ENCODE measurements around the gene OPRM1.

Gene OPRM1

DNA sequence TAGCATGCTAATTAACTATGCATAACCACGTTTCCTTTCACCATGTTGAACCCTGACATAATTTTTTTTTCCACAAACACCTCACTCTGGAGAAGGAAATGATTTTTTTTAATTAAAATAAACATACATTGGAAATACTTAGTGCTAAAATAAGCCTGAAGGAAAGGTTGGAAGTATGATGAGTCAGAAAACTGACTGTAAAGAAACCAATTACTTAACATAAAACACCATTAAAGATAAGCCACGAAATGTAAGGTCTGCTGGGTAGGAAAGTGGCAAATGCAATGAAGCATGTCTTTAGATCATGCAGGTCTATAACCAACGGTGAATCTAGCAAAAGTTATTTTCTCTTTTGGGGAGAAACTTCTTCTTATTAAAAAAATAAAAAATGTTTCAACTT, 47.5 kb downstream of the OPRM1 start:
- no peak for DNase-seq (ENCODE audit: low read depth)

DNA sequence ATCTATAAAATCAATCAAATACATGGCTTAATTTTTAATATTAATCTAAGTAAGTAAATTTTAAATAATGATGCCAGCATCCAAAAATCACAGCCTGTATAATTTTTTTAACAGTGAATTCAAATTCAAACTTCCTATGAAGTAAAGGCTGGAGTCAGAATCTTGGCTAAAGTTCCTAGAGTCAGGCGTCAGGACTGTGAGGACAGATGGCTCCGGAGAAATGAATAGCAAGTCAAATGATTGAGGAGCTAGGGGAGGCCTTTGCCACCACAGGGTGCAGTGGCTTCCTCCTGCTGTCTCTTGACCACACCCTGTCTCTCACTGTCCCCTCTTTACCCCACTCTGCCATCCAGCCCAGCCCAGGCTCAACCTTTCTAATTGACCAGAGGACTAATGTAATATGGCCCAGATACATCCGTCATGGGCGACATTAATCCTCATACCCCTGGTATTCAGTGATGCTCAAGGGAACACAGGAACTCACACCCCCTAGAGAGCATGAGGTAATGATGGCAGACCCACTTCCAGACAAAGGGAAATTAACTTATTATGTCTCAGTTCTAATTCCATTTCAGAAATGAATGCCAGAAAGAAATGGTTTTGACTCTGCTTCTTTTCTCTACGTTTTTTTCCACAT, 53.4 kb downstream of the OPRM1 start:
- no peak for DNase-seq (ENCODE audit: low read depth)

DNA sequence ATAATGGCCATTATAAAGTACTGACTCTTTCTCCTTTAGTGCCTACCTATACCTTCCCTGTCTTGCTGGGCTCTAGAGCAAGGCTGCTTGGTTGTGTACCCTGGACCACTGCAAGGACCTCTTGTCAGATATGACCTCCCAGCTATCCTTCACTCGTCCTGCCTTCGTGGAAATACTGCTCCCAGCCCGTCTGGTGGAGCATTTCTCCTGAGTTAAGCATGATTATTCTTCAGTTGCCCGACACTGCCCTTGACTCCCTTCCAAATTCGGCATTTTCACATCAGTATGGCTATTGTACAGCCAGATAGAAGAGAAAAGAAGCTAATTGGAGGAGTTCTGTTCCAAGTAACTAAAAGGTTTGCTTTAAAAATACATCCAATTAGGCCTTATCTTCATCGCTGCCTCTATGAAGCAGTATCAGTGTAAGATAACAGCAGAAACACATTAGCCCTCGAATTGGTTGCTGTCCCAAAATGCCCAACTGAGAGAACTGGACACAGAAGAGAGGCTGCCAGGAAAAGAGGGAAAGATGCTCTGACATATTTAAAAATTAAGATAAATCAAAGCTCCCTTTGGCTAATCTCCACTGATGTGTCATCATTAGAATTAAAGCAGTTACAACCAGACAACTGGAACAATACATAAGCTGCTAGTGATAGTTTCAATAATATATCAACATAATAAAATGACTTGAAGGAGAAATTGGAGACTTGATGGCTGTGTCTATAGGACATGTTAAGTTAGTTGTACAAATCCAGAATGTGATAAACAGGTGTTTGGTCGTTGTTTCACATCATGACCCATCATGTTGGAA, 54.4 kb downstream of the OPRM1 start:
- DNase-seq (ENCODE audit: low read depth) = no peak

DNA sequence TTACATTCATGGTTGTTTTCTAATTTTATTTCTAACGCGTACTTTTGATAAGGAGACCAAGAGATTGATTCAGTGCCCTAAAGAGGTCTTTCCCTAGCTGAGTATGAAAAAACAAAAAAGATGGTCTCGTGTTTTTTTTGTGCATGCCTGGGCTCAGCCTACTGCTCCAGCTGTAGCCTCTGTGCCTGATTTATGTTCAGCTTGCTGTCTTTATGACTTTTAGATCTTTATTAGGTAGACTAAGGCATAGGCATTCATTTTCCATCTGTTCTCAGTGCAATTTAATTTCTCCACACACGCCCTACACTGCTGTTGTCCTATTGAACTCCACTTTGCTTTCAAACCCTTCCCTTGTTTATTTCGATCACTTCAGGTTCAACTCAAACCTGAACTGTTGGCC, 56.5 kb downstream of the OPRM1 start:
- no peak for DNase-seq (ENCODE audit: low read depth)

DNA sequence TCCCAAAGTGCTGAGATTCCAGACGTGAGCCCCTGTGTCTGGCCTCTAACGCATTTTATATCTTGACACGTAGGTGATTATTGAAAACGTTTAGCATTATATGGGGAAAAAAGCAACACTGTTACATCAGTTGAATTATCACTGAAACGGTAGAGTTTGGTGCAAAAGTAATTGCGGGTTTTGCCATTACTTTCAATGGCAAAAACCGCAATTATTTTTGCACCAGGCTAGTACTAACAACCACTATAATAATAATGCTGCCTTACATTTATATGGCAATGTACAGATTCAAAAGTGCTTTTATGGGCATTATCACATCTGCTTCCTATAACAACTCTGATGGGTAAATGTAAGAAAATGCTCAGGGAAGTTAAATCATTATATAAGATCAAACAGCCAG, 57.3 kb downstream of the OPRM1 start:
- DNase-seq (ENCODE audit: low read depth) = no peak

DNA sequence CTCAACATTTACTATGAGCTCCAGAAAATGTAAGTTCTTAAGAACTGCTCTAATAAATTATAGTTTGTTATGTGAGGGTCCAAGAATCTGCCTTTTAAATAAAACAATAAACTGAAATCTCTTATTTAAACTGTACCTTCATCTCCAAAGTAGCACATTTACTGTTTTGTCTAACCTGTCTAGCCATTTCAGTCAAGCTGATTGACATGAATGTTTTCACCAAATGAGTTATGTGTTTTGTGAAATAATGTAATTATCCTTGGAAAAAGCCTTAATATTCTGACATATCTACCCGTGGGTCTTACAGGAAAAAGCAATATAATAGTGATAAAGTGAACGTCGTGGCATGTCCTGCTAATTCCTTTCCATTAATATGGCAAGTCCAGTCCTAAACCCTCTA, 57.8 kb downstream of the OPRM1 start:
- DNase-seq (ENCODE audit: low read depth) = no peak

DNA sequence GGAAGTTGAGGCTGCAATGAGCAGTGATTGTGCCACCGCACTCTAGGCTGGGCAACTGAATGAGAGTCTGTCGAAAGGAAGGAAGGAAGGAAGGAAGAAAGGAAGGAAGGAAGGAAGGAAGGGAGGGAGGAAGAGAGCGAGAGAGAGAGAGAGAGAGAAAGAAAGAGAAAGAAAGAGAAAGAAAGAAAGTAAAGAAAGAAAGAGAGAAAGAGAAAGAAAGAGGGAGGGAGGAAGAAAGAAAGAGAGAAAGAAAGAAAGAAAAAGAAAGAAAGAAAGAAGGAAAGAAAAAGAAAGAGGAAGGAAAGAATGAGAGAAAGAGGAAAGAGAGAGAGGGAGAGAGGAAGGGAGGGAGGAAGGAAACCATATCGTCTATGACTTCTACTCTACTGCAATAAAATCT, 60.2 kb downstream of the OPRM1 start:
- no peak for DNase-seq (ENCODE audit: low read depth)

DNA sequence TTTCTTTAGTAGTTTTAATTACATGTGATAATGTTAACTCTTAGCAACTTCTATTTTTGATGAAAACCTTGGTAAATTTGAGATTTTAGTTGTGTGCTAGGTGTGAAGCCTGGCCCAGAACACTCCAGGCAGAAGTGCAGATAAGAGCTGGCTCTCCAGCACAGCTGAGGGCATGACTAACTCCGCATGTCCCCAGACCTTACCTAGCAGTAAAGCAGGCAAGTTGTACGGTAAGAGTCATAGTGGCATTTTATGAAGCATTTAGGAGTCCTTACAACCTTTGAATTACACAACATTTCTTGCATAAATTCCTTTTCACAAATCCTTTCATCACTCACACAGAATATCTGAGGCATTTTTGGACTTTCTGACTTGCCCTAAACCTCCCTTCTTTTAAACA, 67.2 kb downstream of the OPRM1 start:
- DNase-seq (ENCODE audit: low read depth) = no peak

DNA sequence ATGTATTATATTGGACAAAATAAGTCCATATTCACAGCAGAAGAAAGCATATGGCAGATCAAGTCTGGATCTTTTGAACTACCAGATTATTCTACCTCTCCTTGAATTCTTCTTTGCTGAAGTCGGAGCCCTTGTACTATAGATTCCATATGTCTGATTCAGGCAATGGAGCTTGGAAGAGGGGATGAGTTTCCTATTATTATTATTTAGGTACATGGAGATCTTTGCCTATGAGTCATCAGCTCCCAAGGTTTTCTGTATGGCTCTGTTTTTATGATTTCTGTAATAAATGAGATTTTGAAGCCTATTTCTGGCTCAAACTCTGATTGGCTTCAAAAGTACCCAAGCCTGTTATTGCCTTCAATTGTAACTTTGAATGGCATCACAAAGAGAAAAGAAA, 72.0 kb downstream of the OPRM1 start:
- no peak for DNase-seq (ENCODE audit: low read depth)

DNA sequence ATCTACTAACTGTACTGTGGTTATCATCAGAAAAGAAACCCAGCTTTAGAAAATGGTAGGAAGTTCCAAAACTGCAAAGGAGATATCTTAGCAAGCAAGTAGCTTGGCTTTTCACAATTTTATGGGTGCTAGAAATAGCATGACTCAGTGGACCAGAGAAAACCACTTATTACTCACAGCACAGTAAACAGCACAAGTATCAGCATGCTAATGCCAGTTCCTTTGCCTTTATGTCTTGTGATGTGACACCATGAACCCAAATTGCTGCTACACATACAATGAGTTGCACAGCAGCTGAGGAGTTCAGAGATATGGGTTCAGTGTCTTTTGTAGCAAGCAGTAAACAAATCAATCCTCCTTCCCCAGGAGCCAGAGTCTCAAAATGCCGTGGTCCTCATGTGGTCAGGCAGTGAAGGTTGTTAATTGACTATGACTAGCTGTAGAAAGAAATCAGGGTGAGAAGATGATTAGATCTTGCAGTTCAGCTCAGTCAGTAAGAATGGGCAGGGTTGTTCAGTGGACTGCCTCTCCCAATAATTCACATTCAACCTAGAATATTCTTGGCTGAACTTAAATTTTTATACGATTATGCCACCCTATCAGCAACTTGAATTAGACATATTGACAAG, 73.3 kb downstream of the OPRM1 start:
- DNase-seq (ENCODE audit: low read depth) = no peak

DNA sequence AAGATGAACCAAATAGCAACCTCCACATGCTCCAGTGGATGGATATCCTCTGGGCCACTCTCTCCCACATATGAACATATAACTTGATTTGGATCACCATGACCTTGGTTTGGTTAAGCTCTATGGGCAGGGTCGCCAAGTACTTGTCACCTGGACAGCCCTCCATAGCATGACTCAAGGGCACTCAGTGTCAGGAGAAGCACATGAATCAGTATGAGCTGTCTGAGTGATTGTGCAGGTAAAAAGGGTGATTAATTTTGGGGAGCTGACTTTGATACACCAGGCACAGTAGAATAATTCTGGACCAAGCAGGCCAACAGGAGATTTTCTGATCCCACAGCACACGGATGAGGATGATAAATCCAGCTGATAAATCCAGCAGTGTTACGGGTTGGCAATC, 74.4 kb downstream of the OPRM1 start:
- no peak for DNase-seq (ENCODE audit: low read depth)

DNA sequence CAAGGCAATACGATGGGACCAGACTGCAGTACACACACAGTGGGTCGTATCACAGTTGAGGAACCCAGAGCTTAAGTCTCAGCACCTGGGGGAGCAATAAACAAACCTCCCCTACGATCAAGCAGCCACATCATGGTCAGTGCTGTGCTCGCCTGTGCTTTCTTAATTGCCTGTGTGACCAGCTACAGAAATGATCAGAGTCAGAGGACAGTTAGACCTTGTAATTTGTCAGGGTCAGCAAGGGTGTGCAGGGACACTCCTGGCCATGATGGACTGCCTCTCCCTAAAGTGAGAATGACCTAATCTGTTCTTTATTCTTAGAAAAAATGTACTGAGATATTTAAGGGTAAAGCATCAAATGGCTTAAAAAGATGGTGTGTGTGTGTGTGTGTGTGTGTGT, 78.4 kb downstream of the OPRM1 start:
- DNase-seq (ENCODE audit: low read depth) = no peak

DNA sequence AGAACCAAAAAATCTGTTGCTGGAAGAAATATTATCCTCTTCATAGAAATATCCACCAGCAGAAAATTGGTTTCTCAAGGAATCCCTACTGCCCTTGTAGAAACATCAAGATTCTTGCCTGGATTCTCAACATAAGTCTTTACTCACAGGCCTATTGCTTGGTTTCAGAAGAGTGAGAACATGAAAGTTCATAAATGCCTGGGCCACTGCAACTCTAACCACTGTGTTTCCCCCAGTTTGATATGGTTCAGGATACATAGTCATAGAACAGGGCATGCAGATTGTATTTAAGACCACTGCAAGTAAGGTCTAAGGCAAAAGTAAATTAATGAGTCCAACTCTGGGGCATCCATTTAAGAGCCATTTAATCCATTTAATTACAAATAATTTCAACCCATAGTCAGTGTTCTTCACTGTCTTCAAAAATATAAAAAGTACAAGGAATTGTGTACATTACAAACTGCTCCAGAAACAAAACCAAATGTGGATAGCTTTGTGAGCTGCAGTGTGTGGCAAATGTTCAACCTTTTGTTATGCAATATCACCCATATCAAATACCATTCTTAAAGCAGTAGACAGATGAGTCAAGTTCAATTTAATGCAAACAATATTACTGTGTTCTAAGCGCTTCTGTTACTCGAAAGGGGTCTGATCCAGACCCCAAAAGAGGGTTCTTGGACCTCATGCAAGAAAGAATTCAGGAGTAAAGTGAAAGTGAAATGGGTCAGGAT, 83.3 kb downstream of the OPRM1 start:
- no peak for DNase-seq (ENCODE audit: low read depth)

DNA sequence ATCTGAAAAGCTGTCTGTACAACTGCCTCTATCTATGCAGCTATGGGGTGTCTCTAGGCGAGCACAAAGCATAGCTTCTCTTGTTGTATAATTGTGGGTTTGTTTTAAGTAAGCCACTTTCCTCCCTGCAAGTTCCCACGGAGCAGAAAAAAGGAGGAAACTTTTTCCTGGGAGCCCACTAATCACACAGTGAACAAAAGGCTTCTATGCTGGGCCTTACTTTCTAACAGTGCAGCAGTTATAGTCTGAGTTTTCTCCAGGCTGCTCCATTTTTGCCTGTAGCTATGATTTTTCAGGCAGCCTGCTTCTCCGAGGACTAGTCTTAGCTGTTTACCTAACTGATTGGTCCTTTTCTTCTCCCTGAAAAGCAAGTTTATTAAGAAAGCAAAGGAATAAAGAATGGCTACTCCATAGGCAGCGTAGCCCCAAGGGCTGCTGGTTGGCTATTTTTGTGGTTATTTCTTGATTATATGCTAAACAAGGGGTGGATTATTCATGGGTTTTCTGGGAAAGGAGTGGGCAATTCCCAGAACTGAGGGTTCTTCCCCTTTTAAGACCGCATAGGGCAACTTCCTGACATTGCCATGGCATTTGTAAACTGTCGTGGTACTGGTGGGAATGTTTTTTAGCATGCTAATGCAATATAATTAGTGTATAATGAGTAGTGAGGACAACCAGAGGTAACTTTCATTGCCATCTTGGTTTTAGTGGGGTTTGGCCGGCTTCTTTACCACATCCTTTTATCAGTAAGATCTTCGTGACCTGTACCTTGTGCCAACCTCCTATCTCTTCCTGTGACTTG, 84.3 kb downstream of the OPRM1 start:
- no peak for DNase-seq (ENCODE audit: low read depth)

DNA sequence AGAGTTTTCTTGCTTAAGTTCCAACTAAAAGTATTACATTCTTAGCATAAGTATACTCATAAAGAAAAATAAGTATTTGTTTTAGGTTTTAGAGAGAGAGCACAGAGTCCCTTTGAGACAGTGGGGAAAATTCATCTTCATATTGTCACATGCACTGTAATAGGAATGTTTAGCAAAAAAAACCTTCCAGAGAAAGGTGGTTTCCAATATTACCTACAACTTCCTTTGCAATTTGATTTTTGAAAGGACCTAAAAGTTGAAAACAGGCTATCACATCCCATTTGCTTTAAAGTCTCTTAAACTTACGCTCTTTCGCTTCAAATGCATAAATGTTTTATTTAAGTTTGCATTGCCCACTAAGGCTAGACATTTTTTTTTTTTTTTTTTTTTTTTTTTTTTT, 86.4 kb downstream of the OPRM1 start:
- no peak for DNase-seq (ENCODE audit: low read depth)

DNA sequence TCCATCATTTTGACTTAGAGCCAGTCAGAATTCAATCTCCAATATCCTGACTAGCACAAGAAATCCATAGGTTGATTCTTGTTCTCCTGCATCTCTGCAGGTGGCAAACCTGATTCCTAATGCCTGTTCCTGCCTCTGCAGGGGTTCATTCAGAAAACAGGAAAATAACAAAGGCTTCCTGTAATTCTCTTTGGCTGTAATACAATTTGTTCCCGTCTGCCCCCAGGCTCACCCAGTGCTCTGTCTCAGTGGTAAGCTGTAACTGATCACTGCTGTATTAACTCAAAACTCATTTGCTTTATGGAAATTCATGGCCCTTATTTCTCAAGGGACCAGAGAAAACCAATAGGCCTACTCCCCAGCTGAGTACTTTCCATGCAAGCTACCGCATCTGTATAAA, 88.6 kb downstream of the OPRM1 start:
- DNase-seq (ENCODE audit: low read depth) = no peak

DNA sequence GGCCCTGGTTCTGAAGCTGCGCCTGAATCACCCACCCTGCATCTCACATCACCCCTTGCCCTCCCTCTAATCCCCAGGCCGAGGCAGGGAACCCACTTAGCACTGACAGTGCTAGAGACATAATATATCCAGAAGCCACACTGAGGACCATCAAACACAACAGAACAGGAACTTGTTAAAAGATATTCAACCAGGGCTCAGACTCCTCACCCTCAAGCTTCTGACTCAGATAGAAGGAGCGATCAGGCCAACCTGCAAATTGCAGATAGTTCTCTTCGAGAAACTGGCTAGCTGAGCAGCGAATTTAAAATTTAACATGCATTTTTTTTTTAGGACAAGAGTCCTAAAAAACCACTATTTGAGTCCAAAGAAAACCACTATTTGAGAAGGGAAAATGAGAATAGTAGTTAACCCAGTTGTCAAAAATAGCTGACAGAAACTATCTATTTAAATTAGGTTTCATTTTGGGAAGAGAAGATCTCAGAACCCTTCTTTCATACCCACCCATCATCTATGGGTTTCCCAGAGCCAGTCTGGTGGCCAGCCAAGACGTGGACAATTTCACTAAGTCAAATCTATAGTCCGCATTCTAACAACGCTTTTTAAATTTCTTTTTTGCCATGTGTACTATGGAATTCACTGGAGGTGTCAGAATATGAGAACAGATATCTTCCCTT, 95.6 kb downstream of the OPRM1 start:
- DNase-seq (ENCODE audit: low read depth) = no peak

DNA sequence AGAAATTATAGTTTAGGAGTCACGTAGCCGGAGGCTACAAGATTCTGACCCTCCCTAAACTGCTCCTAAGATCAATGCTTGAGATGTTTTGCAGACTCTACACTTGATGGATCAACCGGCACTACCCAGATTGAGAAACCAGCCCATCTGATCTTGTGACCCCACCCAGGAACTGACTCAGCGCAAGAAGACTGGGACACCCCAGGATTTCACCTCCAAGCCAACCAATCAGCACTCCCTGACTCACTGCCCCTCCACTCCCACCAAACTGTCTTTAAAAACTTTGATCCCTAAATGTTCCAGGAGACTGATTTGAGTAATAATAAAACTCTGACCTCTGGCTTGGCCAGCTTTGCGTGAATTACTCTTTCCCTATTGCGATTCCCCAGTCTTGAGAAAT, 99.8 kb downstream of the OPRM1 start:
- no peak for DNase-seq (ENCODE audit: low read depth)

DNA sequence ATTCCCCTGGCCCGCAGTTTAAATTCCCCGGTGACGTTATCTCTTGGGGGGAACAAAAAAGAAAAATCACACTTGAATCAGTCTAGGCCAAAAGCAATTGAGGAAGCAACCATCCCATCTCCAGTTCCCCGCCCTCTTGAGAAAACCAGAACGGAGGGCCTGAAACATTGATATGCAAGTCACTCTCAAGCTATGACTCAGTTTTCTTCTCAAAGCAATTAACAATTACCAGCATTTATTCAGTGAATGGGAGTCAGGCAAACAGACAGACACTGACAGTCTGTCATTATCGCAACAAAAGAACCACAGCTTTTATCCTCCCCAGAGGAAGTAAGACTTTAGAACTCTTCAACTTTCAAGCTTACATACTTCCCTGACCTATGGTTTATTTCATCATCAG, 100.9 kb downstream of the OPRM1 start:
- DNase-seq (ENCODE audit: low read depth) = no peak

DNA sequence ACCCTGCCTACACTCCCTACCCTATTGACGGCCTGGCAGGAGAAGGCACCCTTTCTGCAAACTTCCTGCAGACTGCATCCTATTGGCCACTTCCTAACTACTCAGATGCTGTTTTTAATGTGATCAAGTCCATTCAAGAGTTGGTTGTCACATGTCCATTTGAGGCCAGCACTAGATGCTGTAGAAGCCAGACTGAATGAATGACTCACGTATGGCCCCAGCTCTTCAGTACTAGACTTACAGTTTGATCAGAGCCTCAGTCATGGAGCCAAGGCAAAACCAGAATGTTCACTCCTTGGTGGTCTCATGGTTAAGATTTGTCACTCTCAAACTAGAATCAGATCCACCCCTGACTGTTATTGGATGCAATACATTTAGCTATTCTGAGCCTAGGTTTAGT, 101.7 kb downstream of the OPRM1 start:
- DNase-seq (ENCODE audit: low read depth) = no peak

DNA sequence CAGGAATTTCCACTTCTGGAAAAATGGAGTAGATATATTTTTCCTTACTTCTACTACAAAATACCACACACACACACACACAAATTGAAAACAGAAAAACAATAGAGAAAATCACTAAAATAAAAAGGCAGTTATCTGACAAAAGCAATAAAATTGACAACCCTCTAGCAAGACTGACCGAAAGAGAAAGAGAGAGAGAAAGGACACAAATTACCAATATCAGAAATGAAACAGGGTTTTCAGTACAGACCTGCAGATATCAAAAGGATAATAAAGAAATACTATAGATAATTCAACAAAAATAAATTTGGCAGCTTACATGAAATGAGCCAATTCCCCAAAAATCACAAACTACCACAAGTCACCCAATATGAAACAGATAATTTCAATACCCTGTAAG, 104.7 kb downstream of the OPRM1 start:
- DNase-seq (ENCODE audit: low read depth) = no peak
